SIG-M5 treated with dmso at 0.1 percent for 504 hours (cell line): ENCODE measurements around the gene CD48.
A peak's percentile ranks its signal among the peaks of the same experiment; 100 is the strongest.
"Not testable (repeated sequence)": the region's sequence is repeated elsewhere in the genome, so short reads cannot be mapped to it uniquely, and the experiment has no call there.

ENCODE experiments used
- DNase-seq: peaks from one replicate; lab custom pipeline; 2025; ENCODE audit not compliant: unreplicated experiment; lab: John Stamatoyannopoulos, UW

CD48 gene

DNA sequence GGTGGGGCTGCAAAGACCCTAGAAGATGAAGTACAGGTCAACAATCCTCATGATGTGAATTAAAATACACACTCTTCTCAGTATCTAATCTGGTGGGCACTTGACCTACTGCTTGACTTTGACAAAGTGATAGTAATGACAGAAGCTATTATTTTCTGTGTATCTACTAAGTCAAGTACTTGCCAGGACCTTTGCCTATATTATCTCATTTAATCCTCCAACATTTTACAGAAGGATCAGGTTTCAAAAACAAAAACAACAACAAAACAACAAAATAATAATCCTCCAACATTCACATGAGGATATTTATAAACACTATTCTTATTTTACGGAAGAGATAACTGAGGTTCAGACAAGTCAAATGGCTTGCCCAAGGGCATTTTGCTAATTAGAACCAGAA is 4.4 kb upstream of the CD48 start:
- DNase-seq: no peak

DNA sequence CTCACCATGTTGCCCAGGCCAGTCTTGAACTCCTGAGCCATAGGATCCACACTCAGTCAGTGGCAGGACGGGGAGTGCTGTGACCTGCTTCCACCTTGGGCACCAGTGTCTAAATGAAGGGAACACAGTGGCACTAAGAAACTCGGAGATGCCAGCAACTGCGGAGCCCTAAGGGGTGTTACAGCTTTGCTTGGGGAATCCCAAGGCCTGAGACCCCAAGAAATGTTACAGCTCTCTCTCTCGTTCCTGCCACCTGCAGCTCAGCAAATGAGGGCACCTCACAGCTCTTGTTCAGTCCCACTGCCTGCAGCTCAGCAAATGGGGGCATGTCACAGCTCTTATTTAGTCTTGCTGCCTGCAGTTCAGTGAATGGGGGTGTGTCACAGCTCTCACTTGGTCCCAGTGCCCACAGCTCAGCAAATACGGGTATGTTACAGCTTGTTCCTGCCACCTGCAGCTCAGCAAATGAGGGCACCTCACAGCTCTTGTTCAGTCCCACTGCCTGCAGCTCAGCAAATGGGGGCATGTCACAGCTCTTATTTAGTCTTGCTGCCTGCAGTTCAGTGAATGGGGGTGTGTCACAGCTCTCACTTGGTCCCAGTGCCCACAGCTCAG is 2.5 kb upstream of the CD48 start:
- not testable (repeated sequence) for DNase-seq

GRCh38 chr1:160713161-160713560 is 1.5 kb upstream of the CD48 start:
- no peak for DNase-seq

- peak; percentile 75 for DNase-seq
Observed at GRCh38 chr1:160712525-160713080, 981 bp upstream of the CD48 start.

DNA sequence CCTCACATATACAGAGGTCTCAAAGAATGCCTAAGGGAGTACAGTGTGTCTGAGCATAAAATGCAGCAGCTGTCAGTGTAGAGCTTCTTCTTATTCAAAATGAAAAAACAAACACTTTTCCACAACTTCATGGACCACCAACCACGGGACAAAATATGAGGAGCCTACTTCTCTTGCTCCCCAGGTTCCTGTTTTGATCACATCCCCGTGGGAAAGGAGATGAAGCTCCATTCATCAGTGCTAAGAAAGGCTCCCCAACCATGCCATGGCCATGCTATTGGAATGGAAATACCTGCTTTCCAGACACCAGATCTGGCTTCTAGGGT is 383 bp downstream of the CD48 start:
- no peak for DNase-seq

DNA sequence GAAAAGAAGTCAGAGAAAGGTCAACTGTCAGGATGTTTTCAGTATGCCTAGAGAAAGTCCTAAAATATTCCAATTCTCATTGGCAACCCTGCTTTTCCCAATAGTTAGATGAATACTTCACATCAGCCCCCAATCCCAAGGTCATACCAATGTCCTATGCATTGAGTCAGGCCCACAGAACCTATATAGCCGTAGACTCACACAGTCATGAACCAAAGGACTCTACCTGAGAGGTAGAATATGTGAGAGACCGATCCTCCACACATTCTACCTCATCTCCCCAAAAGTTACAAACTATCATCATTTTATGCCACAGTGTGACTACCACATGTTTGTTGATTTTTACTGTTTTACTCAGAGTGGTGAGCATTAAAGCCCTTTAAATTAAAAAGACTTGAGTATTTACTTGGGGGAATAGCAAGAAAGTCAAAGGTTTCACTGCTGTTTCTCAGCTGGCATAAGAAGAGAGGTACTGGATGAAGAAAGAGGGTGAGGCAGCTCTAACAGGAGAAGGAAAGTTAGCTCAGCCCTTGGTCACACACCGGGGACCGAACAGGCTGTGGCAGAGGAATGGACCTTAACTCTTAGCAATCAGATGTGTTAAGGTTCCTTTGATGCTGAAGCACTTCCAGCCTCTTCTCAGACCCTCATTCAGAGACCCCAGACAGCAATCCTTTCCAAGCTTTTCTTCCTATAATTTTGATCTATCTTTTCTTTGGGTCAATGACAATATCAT is 937 bp downstream of the CD48 start:
- no peak for DNase-seq

DNA sequence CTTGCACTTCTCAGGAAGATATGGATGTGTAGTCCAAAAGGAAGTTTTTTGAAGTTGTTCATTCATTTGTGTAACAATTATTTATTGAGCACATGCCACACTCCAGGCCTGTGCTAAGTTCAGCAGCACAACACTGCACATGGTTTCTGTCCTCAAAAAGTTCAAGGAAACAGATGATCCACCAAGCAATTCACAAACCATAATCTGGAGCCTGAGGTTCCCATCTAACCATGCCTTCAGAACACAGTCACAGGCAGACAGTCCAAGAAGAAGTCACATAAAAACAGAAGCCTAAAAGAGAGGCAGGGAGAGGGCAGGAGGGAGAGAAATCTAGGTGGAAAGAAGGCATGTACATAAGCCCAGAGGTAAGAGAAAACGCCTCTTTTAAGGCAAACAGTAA is 1.9 kb downstream of the CD48 start:
- no peak for DNase-seq

DNA sequence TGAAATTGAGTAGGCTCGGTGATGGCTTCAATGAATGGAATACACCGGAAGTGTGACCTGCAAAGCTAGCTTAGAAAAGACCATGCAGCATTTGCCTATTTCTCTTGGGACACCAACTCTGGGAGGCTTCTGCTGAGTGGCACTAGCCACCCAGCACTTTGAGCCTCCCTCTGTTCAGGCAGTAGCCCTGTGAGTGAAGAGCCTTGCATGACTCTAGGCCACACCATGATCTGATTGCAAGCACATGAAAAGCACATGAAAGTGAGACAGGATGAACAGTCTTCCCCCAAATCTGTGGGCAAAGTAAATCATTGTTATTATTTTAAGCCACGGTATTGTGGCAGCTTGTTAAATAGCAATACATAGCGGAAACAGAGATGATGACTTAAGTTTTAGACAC is 2.8 kb downstream of the CD48 start:
- DNase-seq: no peak

DNA sequence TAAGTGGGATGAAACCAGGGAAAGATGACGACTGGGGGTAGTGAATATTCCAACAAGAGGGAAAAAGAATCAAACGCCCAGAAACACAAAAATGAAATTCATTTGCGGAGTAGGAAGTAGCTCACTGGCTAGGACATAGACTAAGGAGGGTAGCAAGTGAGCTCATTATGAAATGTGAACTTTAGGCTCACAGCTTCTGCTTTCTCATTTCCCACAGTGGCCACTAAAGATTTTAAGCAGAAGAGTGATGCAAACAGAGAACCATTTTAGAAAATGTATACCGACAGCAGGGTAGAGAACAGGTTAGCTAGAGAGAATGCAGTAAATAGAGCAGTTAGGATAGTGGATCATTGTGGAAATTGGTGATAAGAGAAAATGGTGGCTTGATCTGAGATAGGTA is 3.5 kb downstream of the CD48 start:
- peak; percentile 96 for DNase-seq

DNA sequence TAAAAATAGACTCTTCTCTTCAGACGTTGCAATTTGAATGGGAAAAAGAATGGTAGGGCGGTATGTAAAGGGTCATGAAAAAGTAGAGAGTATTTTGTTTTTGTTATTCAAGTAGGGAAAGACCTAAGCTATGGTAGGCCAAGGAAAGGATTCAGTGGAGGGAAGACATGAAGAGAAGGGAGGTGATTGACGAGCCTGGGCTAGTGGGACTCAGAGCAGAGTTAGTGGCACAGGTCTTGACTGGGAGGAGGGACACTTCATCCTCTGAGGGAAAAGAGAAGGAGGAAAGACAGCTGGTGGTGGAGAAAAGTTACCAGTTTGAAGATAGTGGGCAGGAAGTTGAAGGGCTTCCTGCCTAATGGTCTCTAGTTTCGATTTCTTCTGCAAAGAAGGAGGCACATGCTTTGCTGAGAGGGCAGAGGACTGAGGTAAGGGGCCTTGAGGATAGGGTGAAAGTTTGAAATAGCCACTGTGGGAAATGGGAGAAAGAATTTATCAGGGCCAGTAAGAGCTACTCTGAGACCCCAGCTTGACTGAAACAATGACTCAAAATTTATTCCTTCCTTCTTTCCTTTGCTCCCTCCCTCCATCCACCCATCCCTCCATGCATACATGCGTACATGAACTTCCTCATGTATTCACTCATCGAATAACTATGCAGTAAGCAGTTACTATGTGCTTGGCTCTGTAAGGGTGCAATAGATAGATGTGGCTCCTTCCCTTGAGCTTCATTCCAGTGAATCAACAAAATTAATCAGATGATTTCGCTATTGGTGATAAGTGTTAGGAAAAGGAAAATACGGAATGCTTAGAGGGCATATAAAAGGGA is 4.2 kb downstream of the CD48 start:
- DNase-seq: peak; percentile 76

GRCh38 chr1:160706526-160707235 is 4.9 kb downstream of the CD48 start:
- no peak for DNase-seq

DNA sequence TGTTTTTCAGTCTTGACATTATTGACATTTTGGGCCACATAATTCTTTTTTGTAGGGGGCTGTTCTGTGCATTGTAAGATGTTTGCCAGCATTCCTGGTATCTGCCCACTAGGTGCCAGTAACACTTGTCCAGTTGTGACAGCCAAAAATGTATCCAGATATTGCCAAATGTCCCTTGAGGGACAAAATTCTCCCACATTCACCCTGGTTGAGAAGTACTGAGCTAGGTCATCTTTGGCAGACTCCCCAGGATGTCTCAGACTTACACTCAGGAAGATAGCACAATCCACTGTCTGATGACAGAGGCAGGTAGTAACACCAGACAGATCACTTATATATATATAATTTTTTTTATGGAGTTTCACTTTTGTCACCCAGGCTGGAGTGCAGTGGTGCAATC is 5.9 kb downstream of the CD48 start:
- no peak for DNase-seq

DNA sequence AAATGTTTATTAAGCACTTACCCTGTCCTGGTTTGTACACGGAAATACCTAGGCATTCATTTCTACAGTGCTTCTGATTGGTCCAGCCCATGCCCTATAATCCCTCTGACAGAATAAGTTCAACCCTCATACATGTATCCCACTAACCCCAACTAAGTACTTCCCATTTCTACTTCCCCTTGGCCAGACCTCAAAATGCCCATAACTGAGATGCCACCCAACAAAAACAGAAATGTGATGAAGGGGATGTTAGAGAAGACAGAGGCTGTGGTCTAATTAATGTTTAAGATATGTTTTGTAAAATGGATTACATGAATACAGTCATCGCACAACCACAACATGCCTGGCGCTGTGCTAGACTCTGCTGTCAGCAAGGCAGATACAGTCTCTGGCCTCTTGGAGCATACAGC is 6.4 kb downstream of the CD48 start:
- peak; percentile 78 for DNase-seq

DNA sequence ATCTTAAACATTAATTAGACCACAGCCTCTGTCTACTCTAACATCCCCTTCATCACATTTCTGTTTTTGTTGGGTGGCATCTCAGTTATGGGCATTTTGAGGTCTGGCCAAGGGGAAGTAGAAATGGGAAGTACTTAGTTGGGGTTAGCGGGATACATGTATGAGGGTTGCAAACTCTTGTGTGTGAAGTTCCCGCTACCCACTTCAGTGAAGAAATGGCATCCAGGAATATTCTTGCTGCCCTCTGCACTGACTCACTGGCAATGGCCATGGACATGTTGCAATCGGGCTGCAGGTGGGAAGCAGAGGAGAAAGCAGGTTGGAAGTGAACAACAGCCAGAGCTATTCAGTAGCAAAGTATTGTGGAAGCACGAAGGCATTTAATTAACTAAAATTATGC is 7.4 kb downstream of the CD48 start:
- peak; percentile 92 for DNase-seq

GRCh38 chr1:160702100-160702499 is 9.5 kb downstream of the CD48 start:
- no peak for DNase-seq

DNA sequence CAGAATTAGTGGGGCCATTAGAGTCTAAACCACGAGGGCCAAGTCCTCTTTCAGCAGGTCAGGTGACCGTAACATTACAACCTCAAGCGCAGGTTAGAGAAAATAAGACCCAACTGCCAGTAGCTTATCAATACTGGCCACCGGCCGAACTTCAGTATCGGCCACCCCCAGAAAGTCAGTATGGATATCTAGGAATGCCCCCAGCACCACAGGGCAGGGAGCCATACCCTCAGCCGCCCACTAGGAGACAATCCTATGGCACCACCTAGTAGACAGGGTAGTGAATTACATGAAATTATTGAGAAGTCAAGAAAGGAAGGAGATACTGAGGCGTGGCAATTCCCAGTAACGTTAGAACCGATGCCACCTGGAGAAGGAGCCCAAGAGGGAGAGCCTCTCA is 19.2 kb downstream of the CD48 start:
- peak; percentile 48 for DNase-seq

DNA sequence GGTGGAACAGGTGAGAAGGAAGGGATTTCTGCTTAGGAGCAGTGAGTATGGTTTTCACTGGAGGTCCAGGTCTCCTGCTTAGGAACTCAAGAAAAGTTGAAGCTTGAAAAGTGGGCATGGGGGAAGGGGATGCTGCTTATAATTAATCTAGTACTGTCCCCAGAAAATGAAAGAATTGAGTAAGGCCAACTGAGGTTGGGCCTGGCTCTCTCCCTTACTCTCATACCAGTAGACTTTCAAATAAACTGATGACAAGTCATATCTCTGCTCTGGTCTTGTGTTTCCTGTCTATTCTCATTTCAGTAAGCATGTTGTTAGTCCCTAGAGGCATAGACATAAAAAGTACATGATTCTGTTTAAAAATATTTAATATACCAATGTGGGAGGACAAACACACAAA is 26.4 kb downstream of the CD48 start:
- no peak for DNase-seq

DNA sequence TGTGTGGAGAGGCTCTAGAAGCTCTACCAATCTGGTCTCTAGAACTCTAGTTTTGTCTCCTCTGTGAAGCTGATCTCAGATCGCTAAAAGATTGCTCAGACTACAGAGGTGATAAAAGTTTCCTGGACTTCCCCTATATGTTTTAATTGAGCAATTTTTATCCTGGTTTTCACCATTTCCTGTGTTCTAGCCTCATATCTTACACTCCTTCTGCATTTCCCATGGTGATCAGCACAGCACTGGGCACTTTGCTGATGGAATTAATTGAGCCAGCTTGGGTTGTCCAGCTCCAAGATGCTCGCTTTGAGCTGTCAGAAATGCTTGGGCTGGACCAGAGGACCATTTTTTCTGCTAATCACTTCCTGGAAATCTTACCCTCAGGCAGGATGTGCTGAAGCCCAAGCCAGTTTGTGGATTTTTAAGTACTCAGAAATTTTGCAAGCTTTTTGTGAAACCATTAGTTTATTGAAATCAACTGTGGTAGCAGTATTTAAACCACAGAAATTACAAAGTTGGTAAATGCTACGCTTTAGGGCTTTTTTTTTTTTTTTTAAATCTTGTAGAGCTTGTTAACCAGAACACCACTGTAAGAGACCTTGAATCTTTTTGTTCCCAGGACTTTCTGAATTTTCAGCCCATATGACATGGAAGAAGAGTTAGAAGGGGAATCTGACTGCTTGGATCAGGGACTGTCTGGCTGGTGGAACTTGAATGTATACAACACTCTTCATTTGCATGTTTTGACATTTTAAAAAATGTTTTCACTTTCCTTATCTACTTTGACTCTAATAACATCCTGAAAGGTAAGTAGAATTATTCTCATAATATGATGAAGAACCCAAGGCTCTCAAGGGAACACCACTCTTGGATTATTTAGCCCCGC is 28.4 kb downstream of the CD48 start:
- DNase-seq: peak; percentile 81

DNA sequence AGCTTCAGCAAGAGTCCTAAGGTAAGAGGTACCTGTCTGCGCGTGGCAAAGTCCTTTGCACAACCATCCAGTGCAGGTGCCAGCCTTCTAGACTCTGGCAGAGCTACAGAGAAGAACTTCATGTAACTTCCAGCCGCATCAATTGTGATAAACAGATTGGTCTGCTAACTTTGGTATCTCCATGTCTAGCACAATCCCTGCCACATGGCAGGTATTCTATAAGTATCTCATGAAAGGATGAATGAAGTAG is 29.8 kb downstream of the CD48 start:
- no peak for DNase-seq

- peak; percentile 82 for DNase-seq
Observed at GRCh38 chr1:160681066-160681890, 30.3 kb downstream of the CD48 start.
